ENCODE measurements around the gene SMCR8. TPM values are rescaled to one million over a fixed set of nuclear protein-coding genes. Genes with fewer than 3 reads are reported as not detected.

The SMCR8 gene
- total and polyA plus RNA-seq, 9 of the 15 experiments (the other 6 are each of a cell fraction or from before 2014, with no cell fraction given) = 0.25 to 8.8 (median 4.9) TPM

- TF ChIP-seq MGA (IDR thresholded peaks at IDR 0.05) (no peak), ZBTB11 (CRISPR knock-in tag; IDR thresholded peaks at IDR 0.05) (no peak), IRF9 (tag; IDR thresholded peaks at IDR 0.05) (no peak), HDAC1 (IDR thresholded peaks at IDR 0.05) (no peak), ELF2 (CRISPR knock-in tag; IDR thresholded peaks at IDR 0.05) (no peak), DEAF1 (CRISPR knock-in tag; IDR thresholded peaks at IDR 0.05) (no peak), CC2D1A (IDR thresholded peaks at IDR 0.05) (no peak)
These were observed 13.6 kb downstream of the SMCR8 start (continued) for GRCh38 chr17:18328643-18329204.

All from K562 (cell line).